Stimulated activated CD4-positive, alpha-beta T cell treated with anti-CD3 and anti-CD28 coated beads, TNF-alpha, amount 100 ng/mL, for 1 hour (primary cell): Measurements from ENCODE around the gene CPB1.

ENCODE experiments used
- DNase-seq, 3 donors: peaks; one replicate each; pipeline ENCODE4 v3.0.0-alpha.2; 2020; ENCODE audit warnings: low read depth in 3 of 3, low spot score in 1 of 3

CPB1 gene

DNA sequence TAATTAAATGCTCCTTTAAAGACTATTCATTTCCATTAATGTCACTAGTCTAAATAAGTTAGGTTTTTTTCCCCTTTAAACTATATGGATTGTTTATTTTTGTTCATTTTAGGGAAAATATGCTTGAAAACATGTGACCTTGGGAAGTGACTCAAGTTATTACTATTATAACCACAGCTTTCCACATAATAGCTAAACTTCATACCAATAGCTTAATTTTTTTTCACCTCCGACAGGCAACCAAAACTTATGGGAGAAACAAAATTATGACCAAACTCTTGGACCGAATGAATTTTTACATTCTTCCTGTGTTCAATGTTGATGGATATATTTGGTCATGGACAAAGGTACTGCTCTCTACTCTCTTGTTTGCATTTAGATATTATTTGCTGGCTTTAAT, 53.7 kb downstream of the CPB1 start:
- no peak for DNase-seq

GRCh38 chr3:148882288-148882687, 54.7 kb downstream of the CPB1 start:
- DNase-seq, result no peak

- DNase-seq, result no peak
Measured at GRCh38 chr3:148883163-148883562, 55.6 kb downstream of the CPB1 start.

- DNase-seq, result no peak
Measured at GRCh38 chr3:148884261-148884660, 56.6 kb downstream of the CPB1 start.

DNA sequence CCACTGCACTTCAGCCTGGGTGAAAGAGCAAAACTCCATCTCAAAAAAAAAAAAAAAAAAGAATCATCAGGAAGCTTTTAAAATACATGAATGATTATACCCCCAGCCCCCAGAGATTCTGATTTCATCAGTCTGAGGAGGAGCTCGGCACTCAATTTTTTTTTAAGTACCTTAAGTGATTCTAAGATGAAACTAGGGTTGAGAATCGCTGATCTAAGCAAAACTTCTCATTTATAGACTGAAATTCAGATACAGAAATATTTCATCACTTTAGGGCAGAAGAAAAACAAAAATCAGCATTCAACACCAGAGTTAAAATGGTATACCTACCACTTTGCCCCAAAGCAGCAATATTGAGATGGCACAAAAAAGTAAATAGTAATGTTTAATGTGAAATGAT, 62.2 kb downstream of the CPB1 start:
- DNase-seq, result no peak

DNA sequence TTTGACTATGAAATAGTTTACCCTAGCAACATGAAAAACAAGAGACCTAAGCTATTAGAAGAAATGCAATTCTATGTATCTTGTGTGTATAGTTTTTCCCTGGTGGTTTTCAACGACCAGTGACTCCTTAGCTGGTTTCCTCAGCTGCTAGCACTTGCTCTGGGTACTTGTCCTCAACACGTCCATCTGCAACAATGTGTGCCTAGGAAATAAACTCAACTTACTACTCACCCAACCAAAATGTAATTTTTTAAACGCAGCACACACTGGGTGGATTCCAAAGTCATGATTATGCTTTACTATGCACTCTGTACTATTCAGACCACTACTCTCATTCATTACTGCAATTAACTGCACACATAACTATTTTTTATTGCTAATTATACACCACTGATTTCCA, 68.5 kb downstream of the CPB1 start:
- DNase-seq, result no peak

DNA sequence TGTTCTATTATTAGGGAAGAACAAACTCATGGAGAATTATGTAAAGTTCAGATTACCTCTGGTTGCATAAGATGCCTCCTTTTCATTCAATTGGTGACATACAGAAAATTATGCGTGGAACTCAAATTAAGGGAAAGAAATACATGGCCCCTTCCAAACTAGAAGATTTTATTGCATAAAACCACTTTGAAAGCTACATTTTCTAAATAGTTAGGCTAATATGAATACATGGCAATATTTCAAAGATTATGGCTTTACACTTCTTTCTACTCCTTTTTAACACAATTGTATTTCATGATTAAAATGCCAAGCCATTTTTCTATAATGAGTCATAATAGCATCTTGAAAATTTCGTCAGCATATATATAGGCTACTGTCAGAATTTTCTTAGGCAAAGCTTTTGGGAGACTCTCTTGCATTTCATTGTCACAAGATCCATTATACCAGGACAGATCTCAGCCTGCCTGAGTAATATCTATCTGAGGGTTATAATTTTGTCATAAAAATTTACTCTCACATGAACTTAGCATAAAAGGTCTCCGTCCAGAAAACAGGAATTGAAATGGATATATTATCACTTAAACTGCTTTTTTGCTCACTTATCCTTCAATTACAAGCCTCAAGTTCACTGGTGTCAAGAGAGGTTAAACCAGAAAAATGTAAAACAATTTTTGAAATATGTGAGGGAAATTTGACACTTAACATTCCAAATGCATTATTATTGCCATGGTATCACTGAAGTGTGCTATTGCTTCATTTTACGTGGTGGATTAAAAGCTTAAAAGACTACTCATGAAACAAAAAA, 74.6 kb downstream of the CPB1 start:
- no peak for DNase-seq

- no peak for DNase-seq
Measured at GRCh38 chr3:148903022-148903442, 75.4 kb downstream of the CPB1 start.

DNA sequence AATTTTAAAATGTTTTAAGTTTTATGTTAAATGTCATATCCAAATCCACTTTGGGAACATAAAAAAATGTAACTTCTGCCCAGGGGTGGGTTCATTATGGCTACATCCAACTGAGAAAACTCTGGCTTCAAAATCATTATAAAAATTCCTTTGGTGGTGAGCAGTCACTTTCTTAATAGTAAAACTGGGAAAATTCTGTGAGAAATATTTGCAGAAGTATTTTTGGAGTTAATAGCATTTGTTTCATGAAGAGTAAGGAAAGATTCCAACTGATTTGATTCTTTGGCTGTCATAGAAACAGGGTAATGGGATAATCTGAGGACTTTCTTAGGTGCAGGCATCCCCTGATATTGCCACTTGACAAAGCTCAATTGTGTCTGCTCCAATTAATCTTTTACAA, 76.3 kb downstream of the CPB1 start:
- no peak for DNase-seq

GRCh38 chr3:148906667-148907066, 79.1 kb downstream of the CPB1 start:
- DNase-seq, result no peak
